ENCODE data around the gene STOML1.

GRCh38 chr15:73931441-73931840 is 60.7 kb downstream of the STOML1 start:
- TF ChIP-seq EZH2 (IDR thresholded peaks at IDR 0.05; ENCODE audit: borderline replicate concordance) (no peak), EZH2phosphoT487 (IDR thresholded peaks at IDR 0.05; ENCODE audit: low read depth, severe bottlenecking, unreplicated experiment) (no peak)
- TF ChIP-seq, protein P1, sequence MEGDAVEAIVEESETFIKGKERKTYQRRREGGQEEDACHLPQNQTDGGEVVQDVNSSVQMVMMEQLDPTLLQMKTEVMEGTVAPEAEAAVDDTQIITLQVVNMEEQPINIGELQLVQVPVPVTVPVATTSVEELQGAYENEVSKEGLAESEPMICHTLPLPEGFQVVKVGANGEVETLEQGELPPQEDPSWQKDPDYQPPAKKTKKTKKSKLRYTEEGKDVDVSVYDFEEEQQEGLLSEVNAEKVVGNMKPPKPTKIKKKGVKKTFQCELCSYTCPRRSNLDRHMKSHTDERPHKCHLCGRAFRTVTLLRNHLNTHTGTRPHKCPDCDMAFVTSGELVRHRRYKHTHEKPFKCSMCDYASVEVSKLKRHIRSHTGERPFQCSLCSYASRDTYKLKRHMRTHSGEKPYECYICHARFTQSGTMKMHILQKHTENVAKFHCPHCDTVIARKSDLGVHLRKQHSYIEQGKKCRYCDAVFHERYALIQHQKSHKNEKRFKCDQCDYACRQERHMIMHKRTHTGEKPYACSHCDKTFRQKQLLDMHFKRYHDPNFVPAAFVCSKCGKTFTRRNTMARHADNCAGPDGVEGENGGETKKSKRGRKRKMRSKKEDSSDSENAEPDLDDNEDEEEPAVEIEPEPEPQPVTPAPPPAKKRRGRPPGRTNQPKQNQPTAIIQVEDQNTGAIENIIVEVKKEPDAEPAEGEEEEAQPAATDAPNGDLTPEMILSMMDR (IDR thresholded peaks at IDR 0.05; ENCODE audit: poor library complexity): no peak
